Loucy (cell line): ENCODE data around the gene KIF2A.

Experiments
- H2AFZ ChIP-seq: fragments of 200-600 bp; sonication (generic); 2 replicates; pipeline ENCODE4 v1.6.0; 2016; ENCODE audit warnings: antibody characterized with exemption, mild to moderate bottlenecking, low read length, moderate library complexity
- H3F3A ChIP-seq: fragments of 200-600 bp; 2 replicates; pipeline ENCODE4 v1.6.0; 2016; ENCODE audit warnings: antibody characterized with exemption, low read depth, mild to moderate bottlenecking
- H3K27me3 ChIP-seq: fragments of 200-600 bp; sonication (generic); 2 replicates; pipeline ENCODE4 v1.6.1; 2014; ENCODE audit warnings: low read length, mild to moderate bottlenecking; ENCODE audit not compliant: insufficient read depth, poor library complexity, severe bottlenecking
- H3K36me3 ChIP-seq: fragments of 200-600 bp; sonication (generic); 2 replicates; pipeline ENCODE4 v1.6.1; 2016; ENCODE audit warnings: low read length; ENCODE audit not compliant: insufficient read depth
- H3K4me1 ChIP-seq: fragments of 200-600 bp; sonication (generic); 2 replicates; pipeline ENCODE4 v1.5.1; 2014; ENCODE audit warnings: low read length, mild to moderate bottlenecking; ENCODE audit not compliant: insufficient read depth, poor library complexity, severe bottlenecking
- H3K4me2 ChIP-seq: fragments of 200-600 bp; sonication (generic); 2 replicates; pipeline ENCODE4 v1.6.0; 2014; ENCODE audit warnings: antibody characterized with exemption, low read length, low read depth, mild to moderate bottlenecking; ENCODE audit not compliant: poor library complexity, severe bottlenecking
- H3K4me3 ChIP-seq: fragments of 200-600 bp; sonication (generic); 2 replicates; pipeline ENCODE4 v1.5.1; 2014; ENCODE audit warnings: low read length, mild to moderate bottlenecking, mixed read lengths; ENCODE audit not compliant: poor library complexity, severe bottlenecking
- H3K79me2 ChIP-seq: fragments of 200-600 bp; sonication (generic); 2 replicates; pipeline ENCODE4 v1.6.1; 2014; ENCODE audit warnings: low read length; ENCODE audit not compliant: insufficient read depth
- H3K9ac ChIP-seq: fragments of 200-600 bp; sonication (generic); 2 replicates; pipeline ENCODE4 v1.6.0; 2014; ENCODE audit warnings: mild to moderate bottlenecking, low read depth, low read length, moderate library complexity; ENCODE audit not compliant: poor library complexity, severe bottlenecking
- H3K9me2 ChIP-seq: fragments of 200-600 bp; sonication (generic); replicated peaks from 2 replicates; pipeline ENCODE4 v1.6.1; 2016; ENCODE audit warnings: low read depth, low read length, mixed read lengths
- H3K9me3 ChIP-seq: fragments of 200-600 bp; sonication (generic); 2 replicates; pipeline ENCODE4 v1.6.1; 2014; ENCODE audit warnings: mild to moderate bottlenecking, antibody characterized with exemption, low read length, low read depth; ENCODE audit not compliant: insufficient read depth
- H4K20me1 ChIP-seq: fragments of 200-600 bp; sonication (generic); 2 replicates; pipeline ENCODE4 v1.6.0; 2014; ENCODE audit warnings: antibody characterized with exemption, low read length, mild to moderate bottlenecking; ENCODE audit not compliant: insufficient read depth, poor library complexity, severe bottlenecking
- CTCF ChIP-seq: fragments of 200-600 bp; sonication (generic); conservative IDR thresholded peaks from 2 replicates; pipeline ENCODE4 v1.5.1; 2014; ENCODE audit warnings: mild to moderate bottlenecking, antibody characterized with exemption, low read length
- EZH2phosphoT487 ChIP-seq: fragments of 200-600 bp; IDR thresholded peaks from 2 replicates; pipeline ENCODE4 v1.6.1; 2018; ENCODE audit warnings: antibody characterized with exemption, mild to moderate bottlenecking, moderate library complexity, borderline replicate concordance

The KIF2A gene

GRCh38 chr5:62268792-62269191, 37.2 kb upstream of the KIF2A start:
- no peaks in the 10 kb centered on the region for H3K9me3 ChIP-seq
- TF ChIP-seq CTCF (no peak), EZH2phosphoT487 (no peak)

GRCh38 chr5:62271370-62271769, 34.6 kb upstream of the KIF2A start:
- H3K4me2 ChIP-seq = no peak overlapping the region
- no peak overlapping the region for H3K9ac ChIP-seq
- H4K20me1 ChIP-seq = no peaks in the 10 kb centered on the region
- no peaks in the 10 kb centered on the region for H3K27me3 ChIP-seq
- TF ChIP-seq CTCF = no peak
- no peak for TF ChIP-seq EZH2phosphoT487
- H3F3A ChIP-seq = no peaks in the 10 kb centered on the region
- no peaks in the 10 kb centered on the region for H3K9me3 ChIP-seq
- H3K36me3 ChIP-seq = no peaks in the 10 kb centered on the region
- H3K4me3 ChIP-seq = no peak overlapping the region
- H3K79me2 ChIP-seq = no peaks in the 10 kb centered on the region
- H2AFZ ChIP-seq = no peak overlapping the region
- peaks cover 6% of the 10 kb centered on the region for H3K4me1 ChIP-seq
- H3K9me2 ChIP-seq = no peaks in the 10 kb centered on the region

More at GRCh38 chr5:62268792-62269191, 37.2 kb upstream of the KIF2A start:
- Histone ChIP-seq H3K9me2 (no peaks in the 10 kb centered on the region), H3F3A (no peaks in the 10 kb centered on the region), H3K79me2 (no peaks in the 10 kb centered on the region), H3K4me3 (no peak overlapping the region), H3K9ac (no peak overlapping the region), H3K36me3 (no peaks in the 10 kb centered on the region), H2AFZ (no peak overlapping the region), H4K20me1 (no peaks in the 10 kb centered on the region), H3K27me3 (no peaks in the 10 kb centered on the region), H3K4me2 (no peak overlapping the region), H3K4me1 (peaks cover 6% of the 10 kb centered on the region)

GRCh38 chr5:62271870-62272269, 34.1 kb upstream of the KIF2A start:
- Histone ChIP-seq H3F3A (no peaks in the 10 kb centered on the region; the same call in 1 of the 2 replicates), H3K27me3 (no peaks in the 10 kb centered on the region), H4K20me1 (no peaks in the 10 kb centered on the region), H3K9me3 (no peaks in the 10 kb centered on the region), H3K4me3 (no peak overlapping the region), H3K79me2 (no peaks in the 10 kb centered on the region), H3K9ac (no peak overlapping the region), H3K4me2 (no peak overlapping the region), H3K9me2 (no peaks in the 10 kb centered on the region), H3K4me1 (peaks cover 9% of the 10 kb centered on the region), H3K36me3 (no peaks in the 10 kb centered on the region), H2AFZ (no peak overlapping the region)
- TF ChIP-seq CTCF (peak; percentile 21; the same call in 1 of the 2 replicates), EZH2phosphoT487 (no peak)
